Amniotic epithelial cell (primary cell): Measurements from ENCODE around the gene SLC25A36.
"Not testable (repeated sequence)": the region's sequence is repeated elsewhere in the genome, so short reads cannot be mapped to it uniquely, and the experiment has no call there.

Experiments used
- DNase-seq: peaks from one replicate; pipeline ENCODE4 v3.0.0-alpha.2; 2010; ENCODE audit warnings: low read depth

Gene SLC25A36

GRCh38 chr3:140931801-140932200 is 9.8 kb upstream of the SLC25A36 start:
- DNase-seq: peak; percentile 13

GRCh38 chr3:140933109-140933508 is 8.5 kb upstream of the SLC25A36 start:
- no peak for DNase-seq

GRCh38 chr3:140933552-140933951 is 8.1 kb upstream of the SLC25A36 start:
- DNase-seq: no peak

GRCh38 chr3:140939305-140939704 is 2.3 kb upstream of the SLC25A36 start:
- DNase-seq: not testable (repeated sequence)

GRCh38 chr3:140941090-140941433 is 574 bp upstream of the SLC25A36 start:
- no peak for DNase-seq

GRCh38 chr3:140942221-140943104 is 827 bp downstream of the SLC25A36 start:
- peak; percentile 50 for DNase-seq

GRCh38 chr3:140943781-140944552 is 2.3 kb downstream of the SLC25A36 start:
- DNase-seq: no peak

- no peak for DNase-seq
These were observed 7.0 kb downstream of the SLC25A36 start for GRCh38 chr3:140948460-140949249.

- DNase-seq: no peak
These were observed 8.5 kb downstream of the SLC25A36 start for GRCh38 chr3:140950144-140950543.

- no peak for DNase-seq
These were observed 9.2 kb downstream of the SLC25A36 start for GRCh38 chr3:140950863-140951262.

GRCh38 chr3:140951750-140952149 is 10.1 kb downstream of the SLC25A36 start:
- not testable (repeated sequence) for DNase-seq

- peak; percentile 89 for DNase-seq
These were observed 11.7 kb downstream of the SLC25A36 start for GRCh38 chr3:140953028-140953960.

- DNase-seq: no peak
These were observed 12.9 kb downstream of the SLC25A36 start for GRCh38 chr3:140954576-140954975.

- no peak for DNase-seq
These were observed 14.0 kb downstream of the SLC25A36 start for GRCh38 chr3:140955645-140956044.

- DNase-seq: no peak
These were observed 14.6 kb downstream of the SLC25A36 start for GRCh38 chr3:140956058-140956835.

- peak; percentile 33 for DNase-seq
These were observed 31.2 kb downstream of the SLC25A36 start for GRCh38 chr3:140972833-140973232.

- DNase-seq: no peak
These were observed 33.3 kb downstream of the SLC25A36 start for GRCh38 chr3:140974900-140975299.

GRCh38 chr3:140980663-140981062 is 39.0 kb downstream of the SLC25A36 start:
- DNase-seq: no peak

GRCh38 chr3:140987792-140988191 is 46.2 kb downstream of the SLC25A36 start:
- not testable (repeated sequence) for DNase-seq

GRCh38 chr3:140994316-140994715 is 52.7 kb downstream of the SLC25A36 start:
- DNase-seq: peak; percentile 51
